Stimulated activated CD4-positive, alpha-beta T cell treated with anti-CD3 and anti-CD28 coated beads, Interleukin-4, amount 100 ng/mL, for 48 hours (primary cell): ENCODE results near the gene CHAT.

Experiments
- DNase-seq, 2 donors: peaks; one replicate each; pipeline ENCODE4 v3.0.0-alpha.2; 2020; ENCODE audit warnings: low read depth in 2 of 2

Gene CHAT

GRCh38 chr10:49612513-49613164 lies 1.2 kb upstream of the CHAT start:
- no peak for DNase-seq

- DNase-seq: no peak
These were observed 514 bp upstream of the CHAT start for GRCh38 chr10:49613165-49613881.

- no peak for DNase-seq
These were observed 683 bp downstream of the CHAT start for GRCh38 chr10:49614242-49615198.

- DNase-seq: no peak
These were observed 1.4 kb downstream of the CHAT start for GRCh38 chr10:49615213-49615612.

- DNase-seq: no peak
These were observed 1.9 kb downstream of the CHAT start for GRCh38 chr10:49615721-49616120.

GRCh38 chr10:49616421-49617101 lies 2.7 kb downstream of the CHAT start:
- DNase-seq: no peak

- no peak for DNase-seq
These were observed 3.5 kb downstream of the CHAT start for GRCh38 chr10:49617121-49618020.

- no peak for DNase-seq
These were observed 5.0 kb downstream of the CHAT start for GRCh38 chr10:49618821-49619220.

- DNase-seq: no peak
These were observed 5.8 kb downstream of the CHAT start for GRCh38 chr10:49619613-49620012.

GRCh38 chr10:49620286-49620810 lies 6.5 kb downstream of the CHAT start:
- DNase-seq: no peak

- no peak for DNase-seq
These were observed 7.1 kb downstream of the CHAT start for GRCh38 chr10:49620841-49621378.

GRCh38 chr10:49621561-49621960 lies 7.7 kb downstream of the CHAT start:
- DNase-seq: no peak

- DNase-seq: no peak
These were observed 8.9 kb downstream of the CHAT start for GRCh38 chr10:49622426-49623425.

GRCh38 chr10:49624629-49625028 lies 10.8 kb downstream of the CHAT start:
- no peak for DNase-seq

- no peak for DNase-seq
These were observed 11.6 kb downstream of the CHAT start for GRCh38 chr10:49625411-49625810.

- DNase-seq: no peak
These were observed 13.2 kb downstream of the CHAT start for GRCh38 chr10:49627038-49627437.

- no peak for DNase-seq
These were observed 13.9 kb downstream of the CHAT start for GRCh38 chr10:49627644-49628247.

- DNase-seq: no peak
These were observed 14.8 kb downstream of the CHAT start for GRCh38 chr10:49628599-49628998.
